NB4 (cell line): ENCODE data around the gene CD48.

ENCODE experiments used
- MYC ChIP-seq: IDR thresholded peaks from 2 replicates; pipeline ENCODE4 v1.6.1; 2011; ENCODE audit warnings: low read depth, low read length
- POLR2A ChIP-seq: IDR thresholded peaks from 2 replicates; pipeline ENCODE4 v1.6.1; 2011; ENCODE audit warnings: mild to moderate bottlenecking; ENCODE audit not compliant: insufficient read length; ENCODE audit errors: extremely low read depth
- TF ChIP-seq, protein P1 (sequence below): IDR thresholded peaks from one replicate; pipeline ENCODE4 v1.5.1; 2012; ENCODE audit warnings: low read depth, low read length
- TF ChIP-seq, protein P2 (sequence below): IDR thresholded peaks from 2 replicates; pipeline ENCODE4 v1.6.1; 2011; ENCODE audit warnings: low read depth, low read length

DNA sequence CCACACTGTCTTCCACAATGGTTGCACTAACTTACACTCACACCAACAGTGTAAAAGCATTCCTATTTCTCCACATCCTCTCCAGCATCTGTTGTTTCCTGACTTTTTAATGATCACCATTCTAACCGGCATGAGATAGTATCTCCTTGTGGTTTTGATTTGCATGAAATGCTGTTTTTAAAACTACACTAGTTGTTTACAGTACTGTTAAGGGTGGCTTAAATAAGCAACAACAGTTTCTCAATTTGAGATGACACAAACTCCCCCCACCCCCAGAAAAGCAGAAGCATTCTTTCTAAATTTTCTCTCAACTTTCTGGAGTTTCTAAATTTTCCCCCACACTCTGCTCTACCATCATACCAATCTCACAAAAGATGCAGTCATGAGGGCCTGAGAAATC lies 20.4 kb upstream of the CD48 start:
- TF ChIP-seq, protein P1, sequence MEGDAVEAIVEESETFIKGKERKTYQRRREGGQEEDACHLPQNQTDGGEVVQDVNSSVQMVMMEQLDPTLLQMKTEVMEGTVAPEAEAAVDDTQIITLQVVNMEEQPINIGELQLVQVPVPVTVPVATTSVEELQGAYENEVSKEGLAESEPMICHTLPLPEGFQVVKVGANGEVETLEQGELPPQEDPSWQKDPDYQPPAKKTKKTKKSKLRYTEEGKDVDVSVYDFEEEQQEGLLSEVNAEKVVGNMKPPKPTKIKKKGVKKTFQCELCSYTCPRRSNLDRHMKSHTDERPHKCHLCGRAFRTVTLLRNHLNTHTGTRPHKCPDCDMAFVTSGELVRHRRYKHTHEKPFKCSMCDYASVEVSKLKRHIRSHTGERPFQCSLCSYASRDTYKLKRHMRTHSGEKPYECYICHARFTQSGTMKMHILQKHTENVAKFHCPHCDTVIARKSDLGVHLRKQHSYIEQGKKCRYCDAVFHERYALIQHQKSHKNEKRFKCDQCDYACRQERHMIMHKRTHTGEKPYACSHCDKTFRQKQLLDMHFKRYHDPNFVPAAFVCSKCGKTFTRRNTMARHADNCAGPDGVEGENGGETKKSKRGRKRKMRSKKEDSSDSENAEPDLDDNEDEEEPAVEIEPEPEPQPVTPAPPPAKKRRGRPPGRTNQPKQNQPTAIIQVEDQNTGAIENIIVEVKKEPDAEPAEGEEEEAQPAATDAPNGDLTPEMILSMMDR, result no peak
- TF ChIP-seq POLR2A, result no peak
- TF ChIP-seq, protein P2, sequence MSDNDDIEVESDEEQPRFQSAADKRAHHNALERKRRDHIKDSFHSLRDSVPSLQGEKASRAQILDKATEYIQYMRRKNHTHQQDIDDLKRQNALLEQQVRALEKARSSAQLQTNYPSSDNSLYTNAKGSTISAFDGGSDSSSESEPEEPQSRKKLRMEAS, result no peak
- no peak for TF ChIP-seq MYC
